ENCODE results near the gene DUS4L. TPM values are rescaled to one million over a fixed set of nuclear protein-coding genes. Genes with fewer than 3 reads are reported as not detected.
A peak's percentile ranks its signal among the peaks of the same experiment; 100 is the strongest.

The DUS4L gene
- total and polyA plus RNA-seq, 2 of the 13 experiments (the other 11 are each of a cell fraction or from before 2014, with no cell fraction given): 5.6 to 9.8 TPM

DNA sequence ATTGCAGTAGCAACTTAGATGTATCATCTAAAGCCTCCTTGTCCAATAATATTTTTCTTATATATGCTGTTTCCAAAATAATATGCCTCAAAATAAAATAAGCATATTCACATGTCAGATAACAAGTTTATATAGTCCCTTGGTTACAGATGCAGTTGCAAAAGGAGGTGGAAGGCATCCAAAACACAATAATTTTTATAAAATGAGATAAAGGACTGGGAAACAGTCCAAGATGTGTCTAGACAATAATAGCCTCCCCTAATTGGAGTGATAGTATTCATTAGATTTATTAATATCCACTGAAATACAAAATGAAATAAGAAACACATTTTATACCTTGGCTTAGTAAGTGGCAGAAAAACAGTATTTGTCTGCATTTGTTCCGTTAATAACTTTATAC lies 46.6 kb downstream of the DUS4L start (continued):
- TF ChIP-seq CENPBD1 (CRISPR knock-in tag; IDR thresholded peaks at IDR 0.05; ENCODE audit: borderline replicate concordance, low read depth) (no peak), ZNF577 (CRISPR knock-in tag; IDR thresholded peaks at IDR 0.05; ENCODE audit: borderline replicate concordance, low read depth) (no peak), ZNF230 (CRISPR knock-in tag; IDR thresholded peaks at IDR 0.05) (no peak), XRCC5 (optimal IDR thresholded peaks at IDR 0.05; ENCODE audit: low read length) (no peak), ZBTB3 (CRISPR knock-in tag; IDR thresholded peaks at IDR 0.05; ENCODE audit: borderline replicate concordance, low read depth) (no peak), KLF9 (CRISPR knock-in tag; IDR thresholded peaks at IDR 0.05; ENCODE audit: low read depth) (no peak), ZNF484 (CRISPR knock-in tag; IDR thresholded peaks at IDR 0.05; ENCODE audit: borderline replicate concordance, low read depth) (no peak), ZNF251 (CRISPR knock-in tag; IDR thresholded peaks at IDR 0.05) (no peak), KDM2A (CRISPR knock-in tag; IDR thresholded peaks at IDR 0.05; ENCODE audit: borderline replicate concordance, low read depth) (no peak), ZNF780A (CRISPR knock-in tag; IDR thresholded peaks at IDR 0.05) (no peak), ZNF652 (CRISPR knock-in tag; IDR thresholded peaks at IDR 0.05; ENCODE audit: borderline replicate concordance, low read depth) (no peak), SRY (CRISPR knock-in tag; IDR thresholded peaks at IDR 0.05) (no peak), HNF4G (IDR thresholded peaks at IDR 0.05; ENCODE audit: borderline replicate concordance, low read depth, low read length) (no peak), HNF4G (CRISPR knock-in tag; IDR thresholded peaks at IDR 0.05; ENCODE audit: borderline replicate concordance, low read depth) (no peak), ZNF660 (CRISPR knock-in tag; IDR thresholded peaks at IDR 0.05; ENCODE audit: borderline replicate concordance, low read depth) (no peak)

GRCh38 chr7:107613439-107613838 lies 49.7 kb downstream of the DUS4L start:
- FAIRE-seq (no peak), DNase-seq (ENCODE audit: low spot score) (no peak), ATAC-seq (no peak)
- no peak for TF ChIP-seq ZNF431 (CRISPR knock-in tag; IDR thresholded peaks at IDR 0.05; ENCODE audit: borderline replicate concordance, low read depth)
- 0 out of 2 replicates have a peak, but pooled peaks have one; percentile 39 for TF ChIP-seq MAFF (IDR thresholded peaks at IDR 0.05; ENCODE audit: low read depth, low read length)
- TF ChIP-seq MAFK (conservative IDR thresholded peaks at IDR 0.05 in 1 of 2, IDR thresholded peaks at IDR 0.05 in 1 of 2; ENCODE audit: low read length in 2 of 2): peak in 1 of 2 experiments; percentile 61; a peak in 3 of 4 replicates
- 65% methylated on average over 1 of the region's 1 CpG for WGBS (ENCODE audit: low lambda C conversion rate)
- H3K9ac ChIP-seq (ENCODE audit: insufficient read depth, low read depth, low read length): no peak overlapping the region
- H3K27ac ChIP-seq (ENCODE audit: extremely low read length, insufficient read depth, low read length): no peak overlapping the region
- H3K36me3 ChIP-seq (replicated peaks in 1 of 2; ENCODE audit: control insufficient read depth in 1 of 2, insufficient read depth in 2 of 2, low read length in 2 of 2): peaks cover 4 to 12% of the 10 kb centered on the region in 2 experiments; a peak in 4 of 5 replicates
- intact Hi-C loops (cut with micrococcal nuclease; ENCODE audit: unreplicated experiment): no loop called here
- ChIA-PET POLR2A (no interaction called here), CTCF (ENCODE audit: low intra/inter-chr PET ratio, low total read pairs) (no interaction called here)
- H4K20me1 ChIP-seq (ENCODE audit: insufficient read depth, low read length): no peaks in the 10 kb centered on the region
- H3K9me3 ChIP-seq (ENCODE audit: low read length): no peaks in the 10 kb centered on the region
- H3K79me2 ChIP-seq (ENCODE audit: insufficient read depth, low read length): no peaks in the 10 kb centered on the region
- H3K27me3 ChIP-seq (ENCODE audit: control insufficient read depth in 1 of 2, insufficient read depth in 2 of 2, low read length in 2 of 2): no peaks in the 10 kb centered on the region
- H2AFZ ChIP-seq (ENCODE audit: low read length): no peak overlapping the region
- no peaks in the 10 kb centered on the region for H3K4me1 ChIP-seq (ENCODE audit: insufficient read depth, low read length)
- in situ Hi-C loops (cut with HindIII; ENCODE audit: extremely low pct_ligation_motif_present, low pct_unique_long_range_greater_than_20kb): no loop called here
- no TSS peak for BruUV-seq (replicated peaks)
- no peak overlapping the region for H3K4me3 ChIP-seq (replicated peaks in 1 of 3; ENCODE audit: insufficient read depth in 1 of 3, low read depth in 2 of 3, low read length in 3 of 3)
- no peak overlapping the region for H3K4me2 ChIP-seq (ENCODE audit: low read depth, low read length)
